PFSK-1 (cell line): ENCODE measurements around the gene LDB3.

Experiments
- FOXP2 ChIP-seq: optimal IDR thresholded peaks from 2 replicates; pipeline ENCODE3; 2011; ENCODE audit warnings: borderline replicate concordance, control low read depth, inconsistent platforms; ENCODE audit not compliant: insufficient read depth; ENCODE audit errors: extremely low read length, extremely low read depth
- POLR2AphosphoS5 ChIP-seq: IDR thresholded peaks from 2 replicates; pipeline ENCODE4 v1.6.1; 2012; ENCODE audit warnings: low read depth, mild to moderate bottlenecking, control low read depth, low read length, moderate library complexity
- SIN3A ChIP-seq: IDR thresholded peaks from 2 replicates; pipeline ENCODE4 v1.6.1; 2012; ENCODE audit warnings: mild to moderate bottlenecking, low read length, moderate library complexity, borderline replicate concordance; ENCODE audit not compliant: insufficient read depth
- TF ChIP-seq, protein P1 (sequence below), 2 experiments: IDR thresholded peaks; 2 replicates each; pipeline versions ENCODE4 v1.6.1 to v1.8.0; 2011 to 2012; ENCODE audit warnings: low read depth in 2 of 2, low read length in 2 of 2, control low read depth in 1 of 2, inconsistent platforms in 1 of 2, mild to moderate bottlenecking in 1 of 2, moderate library complexity in 1 of 2; ENCODE audit not compliant: insufficient read depth in 1 of 2

DNA sequence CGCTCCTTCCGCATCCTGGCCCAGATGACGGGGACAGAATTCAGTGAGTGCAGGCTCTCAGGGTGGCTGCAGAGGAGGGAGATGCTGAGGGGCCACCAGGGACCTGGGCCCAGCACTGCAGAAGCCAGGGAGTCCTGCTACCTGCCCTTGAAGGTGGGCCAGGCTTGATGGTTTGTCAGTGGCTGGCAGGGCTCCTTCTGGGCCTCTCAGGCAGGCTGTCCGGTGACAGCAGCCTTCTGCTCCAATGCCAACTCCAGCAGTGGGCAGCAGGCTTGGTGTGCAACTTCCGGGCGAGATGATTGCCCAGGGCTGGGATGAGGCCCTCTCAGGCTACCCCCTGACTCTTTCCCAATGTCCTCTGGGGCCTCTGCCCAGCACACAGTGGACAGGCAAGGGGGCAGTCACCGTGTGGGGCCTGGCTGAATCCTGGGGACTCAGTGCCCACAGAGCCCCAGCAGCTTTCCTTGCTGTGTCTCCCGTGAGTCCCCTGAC lies 23.8 kb downstream of the LDB3 start:
- no peak for TF ChIP-seq FOXP2
- TF ChIP-seq, protein P1, sequence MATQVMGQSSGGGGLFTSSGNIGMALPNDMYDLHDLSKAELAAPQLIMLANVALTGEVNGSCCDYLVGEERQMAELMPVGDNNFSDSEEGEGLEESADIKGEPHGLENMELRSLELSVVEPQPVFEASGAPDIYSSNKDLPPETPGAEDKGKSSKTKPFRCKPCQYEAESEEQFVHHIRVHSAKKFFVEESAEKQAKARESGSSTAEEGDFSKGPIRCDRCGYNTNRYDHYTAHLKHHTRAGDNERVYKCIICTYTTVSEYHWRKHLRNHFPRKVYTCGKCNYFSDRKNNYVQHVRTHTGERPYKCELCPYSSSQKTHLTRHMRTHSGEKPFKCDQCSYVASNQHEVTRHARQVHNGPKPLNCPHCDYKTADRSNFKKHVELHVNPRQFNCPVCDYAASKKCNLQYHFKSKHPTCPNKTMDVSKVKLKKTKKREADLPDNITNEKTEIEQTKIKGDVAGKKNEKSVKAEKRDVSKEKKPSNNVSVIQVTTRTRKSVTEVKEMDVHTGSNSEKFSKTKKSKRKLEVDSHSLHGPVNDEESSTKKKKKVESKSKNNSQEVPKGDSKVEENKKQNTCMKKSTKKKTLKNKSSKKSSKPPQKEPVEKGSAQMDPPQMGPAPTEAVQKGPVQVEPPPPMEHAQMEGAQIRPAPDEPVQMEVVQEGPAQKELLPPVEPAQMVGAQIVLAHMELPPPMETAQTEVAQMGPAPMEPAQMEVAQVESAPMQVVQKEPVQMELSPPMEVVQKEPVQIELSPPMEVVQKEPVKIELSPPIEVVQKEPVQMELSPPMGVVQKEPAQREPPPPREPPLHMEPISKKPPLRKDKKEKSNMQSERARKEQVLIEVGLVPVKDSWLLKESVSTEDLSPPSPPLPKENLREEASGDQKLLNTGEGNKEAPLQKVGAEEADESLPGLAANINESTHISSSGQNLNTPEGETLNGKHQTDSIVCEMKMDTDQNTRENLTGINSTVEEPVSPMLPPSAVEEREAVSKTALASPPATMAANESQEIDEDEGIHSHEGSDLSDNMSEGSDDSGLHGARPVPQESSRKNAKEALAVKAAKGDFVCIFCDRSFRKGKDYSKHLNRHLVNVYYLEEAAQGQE (IDR thresholded peaks at IDR 0.05; ENCODE audit: insufficient read depth in 1 of 2, low read depth in 2 of 2, low read length in 2 of 2): no peak
- TF ChIP-seq SIN3A: no peak
- TF ChIP-seq POLR2AphosphoS5: no peak
